Astrocyte of the spinal cord (primary cell): ENCODE results near the gene RNFT2.

Source experiments
- DNase-seq: peaks from one replicate; pipeline ENCODE4 v3.0.0; 2011; ENCODE audit warnings: low read depth, low spot score
- H3K4me3 ChIP-seq: 2 replicates; pipeline ENCODE4 v1.5.1; 2011; ENCODE audit warnings: low read depth, mild to moderate bottlenecking, low read length, moderate library complexity
- in situ Hi-C: cut with HindIII; loops from 2 replicates; pipeline ENCODE4 v1.10.0; 2017; ENCODE audit warnings: low sequenced_read_pairs
- TF ChIP-seq, protein P1 (sequence below): IDR thresholded peaks from 2 replicates; pipeline ENCODE4 v1.5.1; 2012; ENCODE audit warnings: low read depth, mild to moderate bottlenecking, low read length, inconsistent platforms

The RNFT2 gene

GRCh38 chr12:116798719-116799118 is 60.6 kb downstream of the RNFT2 start:
- TF ChIP-seq, protein P1, sequence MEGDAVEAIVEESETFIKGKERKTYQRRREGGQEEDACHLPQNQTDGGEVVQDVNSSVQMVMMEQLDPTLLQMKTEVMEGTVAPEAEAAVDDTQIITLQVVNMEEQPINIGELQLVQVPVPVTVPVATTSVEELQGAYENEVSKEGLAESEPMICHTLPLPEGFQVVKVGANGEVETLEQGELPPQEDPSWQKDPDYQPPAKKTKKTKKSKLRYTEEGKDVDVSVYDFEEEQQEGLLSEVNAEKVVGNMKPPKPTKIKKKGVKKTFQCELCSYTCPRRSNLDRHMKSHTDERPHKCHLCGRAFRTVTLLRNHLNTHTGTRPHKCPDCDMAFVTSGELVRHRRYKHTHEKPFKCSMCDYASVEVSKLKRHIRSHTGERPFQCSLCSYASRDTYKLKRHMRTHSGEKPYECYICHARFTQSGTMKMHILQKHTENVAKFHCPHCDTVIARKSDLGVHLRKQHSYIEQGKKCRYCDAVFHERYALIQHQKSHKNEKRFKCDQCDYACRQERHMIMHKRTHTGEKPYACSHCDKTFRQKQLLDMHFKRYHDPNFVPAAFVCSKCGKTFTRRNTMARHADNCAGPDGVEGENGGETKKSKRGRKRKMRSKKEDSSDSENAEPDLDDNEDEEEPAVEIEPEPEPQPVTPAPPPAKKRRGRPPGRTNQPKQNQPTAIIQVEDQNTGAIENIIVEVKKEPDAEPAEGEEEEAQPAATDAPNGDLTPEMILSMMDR = no peak
- H3K4me3 ChIP-seq = no peak overlapping the region
- in situ Hi-C loops = no loop called here
- no peak for DNase-seq

GRCh38 chr12:116799955-116800354 is 61.8 kb downstream of the RNFT2 start:
- no peak for DNase-seq
- no peak overlapping the region for H3K4me3 ChIP-seq
- in situ Hi-C loops = no loop called here
- TF ChIP-seq, protein P1 = no peak

DNA sequence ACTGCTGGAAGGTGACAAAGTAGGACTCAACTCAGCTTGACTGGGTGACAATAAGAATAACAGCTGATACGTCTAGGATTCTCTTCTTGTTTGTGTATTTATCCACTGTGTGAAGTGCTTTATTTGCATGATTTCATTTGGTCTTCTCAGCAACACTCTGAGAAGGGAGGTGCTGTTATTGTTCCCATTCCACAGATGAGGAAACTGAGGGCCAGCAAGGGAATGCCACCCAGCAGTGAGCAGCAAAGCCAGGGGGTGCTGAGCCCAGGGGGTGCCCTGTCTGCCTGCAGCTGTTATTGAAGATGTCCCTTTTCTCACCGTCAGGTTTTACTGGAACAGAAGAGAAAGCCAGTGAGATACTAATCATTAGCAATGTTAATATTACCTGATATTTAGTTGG is 62.8 kb downstream of the RNFT2 start:
- H3K4me3 ChIP-seq = no peak overlapping the region
- TF ChIP-seq, protein P1 = no peak
- DNase-seq = no peak
- in situ Hi-C loops = no loop called here

DNA sequence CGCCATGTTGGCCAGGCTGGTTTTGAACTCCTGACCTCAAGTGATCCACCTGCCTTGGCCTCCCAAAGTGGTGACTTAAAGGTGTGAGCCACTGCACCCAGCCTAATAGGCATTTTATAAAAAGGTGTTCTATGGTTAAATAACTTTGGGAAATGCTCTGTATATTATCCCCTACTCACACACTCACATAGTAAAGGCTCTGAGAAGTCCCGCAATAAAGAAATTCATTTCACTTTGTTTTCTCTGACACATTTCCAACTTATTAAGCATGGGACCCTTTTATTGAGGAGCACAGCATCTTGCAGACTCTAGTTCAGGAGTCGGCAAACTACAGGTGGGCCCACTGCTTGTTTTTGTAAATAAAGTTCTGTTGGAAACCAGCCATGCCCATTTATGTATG is 63.9 kb downstream of the RNFT2 start:
- no peak for DNase-seq
- no peak overlapping the region for H3K4me3 ChIP-seq
- TF ChIP-seq, protein P1 = no peak
- in situ Hi-C loops = no loop called here

- DNase-seq = no peak
- TF ChIP-seq, protein P1 = no peak
- H3K4me3 ChIP-seq = no peak overlapping the region
- in situ Hi-C loops = no loop called here
These were observed 65.1 kb downstream of the RNFT2 start for GRCh38 chr12:116803013-116803736.

GRCh38 chr12:116804051-116804450 is 65.9 kb downstream of the RNFT2 start:
- TF ChIP-seq, protein P1 = no peak
- no peak overlapping the region for H3K4me3 ChIP-seq
- in situ Hi-C loops = no loop called here
- no peak for DNase-seq
